ENCODE data around the gene RC3H2. TPM values are rescaled to one million over a fixed set of nuclear protein-coding genes. Genes with fewer than 3 reads are reported as not detected.
A peak's percentile ranks its signal among the peaks of the same experiment; 100 is the strongest.

The RC3H2 gene
- total RNA-seq, 3 donors from 2014 or later, result 32.0 to 56.3 (median 33.0) TPM

DNA sequence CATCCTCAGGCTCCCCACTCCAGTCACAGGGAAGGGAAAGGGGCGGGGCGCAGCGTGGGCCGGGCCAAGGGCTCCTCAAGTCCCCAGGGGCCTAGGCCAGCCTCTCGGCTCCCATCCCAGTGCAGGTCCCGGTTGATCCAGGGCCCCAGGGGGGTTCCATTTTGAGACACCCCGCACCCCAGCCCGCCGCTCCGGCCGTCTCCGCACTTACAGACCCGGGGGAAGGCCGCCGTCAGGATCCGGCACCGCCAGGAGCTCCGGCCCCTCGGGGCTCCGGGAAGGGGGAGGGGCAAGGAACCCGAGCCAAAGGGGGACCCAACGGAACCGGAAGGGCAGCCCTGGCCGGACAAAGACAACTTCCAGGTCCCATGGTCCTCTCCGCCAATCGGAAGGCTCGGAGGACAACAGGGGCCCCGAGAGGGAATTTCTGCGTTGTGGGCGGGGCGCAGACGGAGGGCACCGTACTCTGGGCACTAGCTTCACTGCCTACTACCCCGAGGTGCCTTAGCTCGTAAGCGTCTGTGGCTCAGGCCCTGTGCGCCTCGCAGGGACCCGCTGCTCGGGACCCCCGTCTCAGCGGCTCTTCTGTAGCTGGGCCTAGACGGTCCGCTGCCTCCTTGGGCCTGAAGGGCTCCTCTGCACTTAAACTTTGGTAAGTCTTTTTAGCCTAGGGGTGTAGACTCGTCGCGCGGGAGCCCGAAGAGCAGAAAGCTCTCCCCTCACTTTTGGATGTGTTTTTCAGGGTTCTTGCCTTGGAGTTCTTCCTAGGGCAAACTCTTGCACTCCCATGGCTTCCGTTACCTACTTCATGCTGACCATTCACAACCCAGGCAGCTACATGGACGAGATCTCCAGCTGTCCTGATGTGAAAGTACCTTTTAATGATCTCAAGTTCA is 26.3 kb upstream of the RC3H2 start, which contains the start of gene ZBTB26:
TSS of gene ZBTB26 (minus strand) at position 287 of the 896 bp plus-strand sequence. CDS start 11,578 bp downstream, outside the sequence.
- ATAC-seq, result peak; percentile 99
- Histone ChIP-seq H3K4me3 (peak within 1 kb of the TSS; percentile 47), H3K36me3 (ENCODE audit: low read depth) (no peaks in the 10 kb centered on the region), H3K9me3 (no peaks in the 10 kb centered on the region), H3K4me1 (ENCODE audit: low read depth) (peaks cover 22% of the 10 kb centered on the region)
- intact Hi-C loops (cut with DNase I, micrococcal nuclease), result no loop called here
- peak; percentile 94 to 96 (median 94) for DNase-seq
- TF ChIP-seq, protein P1, sequence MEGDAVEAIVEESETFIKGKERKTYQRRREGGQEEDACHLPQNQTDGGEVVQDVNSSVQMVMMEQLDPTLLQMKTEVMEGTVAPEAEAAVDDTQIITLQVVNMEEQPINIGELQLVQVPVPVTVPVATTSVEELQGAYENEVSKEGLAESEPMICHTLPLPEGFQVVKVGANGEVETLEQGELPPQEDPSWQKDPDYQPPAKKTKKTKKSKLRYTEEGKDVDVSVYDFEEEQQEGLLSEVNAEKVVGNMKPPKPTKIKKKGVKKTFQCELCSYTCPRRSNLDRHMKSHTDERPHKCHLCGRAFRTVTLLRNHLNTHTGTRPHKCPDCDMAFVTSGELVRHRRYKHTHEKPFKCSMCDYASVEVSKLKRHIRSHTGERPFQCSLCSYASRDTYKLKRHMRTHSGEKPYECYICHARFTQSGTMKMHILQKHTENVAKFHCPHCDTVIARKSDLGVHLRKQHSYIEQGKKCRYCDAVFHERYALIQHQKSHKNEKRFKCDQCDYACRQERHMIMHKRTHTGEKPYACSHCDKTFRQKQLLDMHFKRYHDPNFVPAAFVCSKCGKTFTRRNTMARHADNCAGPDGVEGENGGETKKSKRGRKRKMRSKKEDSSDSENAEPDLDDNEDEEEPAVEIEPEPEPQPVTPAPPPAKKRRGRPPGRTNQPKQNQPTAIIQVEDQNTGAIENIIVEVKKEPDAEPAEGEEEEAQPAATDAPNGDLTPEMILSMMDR (IDR thresholded peaks at IDR 0.05), result no peak

DNA sequence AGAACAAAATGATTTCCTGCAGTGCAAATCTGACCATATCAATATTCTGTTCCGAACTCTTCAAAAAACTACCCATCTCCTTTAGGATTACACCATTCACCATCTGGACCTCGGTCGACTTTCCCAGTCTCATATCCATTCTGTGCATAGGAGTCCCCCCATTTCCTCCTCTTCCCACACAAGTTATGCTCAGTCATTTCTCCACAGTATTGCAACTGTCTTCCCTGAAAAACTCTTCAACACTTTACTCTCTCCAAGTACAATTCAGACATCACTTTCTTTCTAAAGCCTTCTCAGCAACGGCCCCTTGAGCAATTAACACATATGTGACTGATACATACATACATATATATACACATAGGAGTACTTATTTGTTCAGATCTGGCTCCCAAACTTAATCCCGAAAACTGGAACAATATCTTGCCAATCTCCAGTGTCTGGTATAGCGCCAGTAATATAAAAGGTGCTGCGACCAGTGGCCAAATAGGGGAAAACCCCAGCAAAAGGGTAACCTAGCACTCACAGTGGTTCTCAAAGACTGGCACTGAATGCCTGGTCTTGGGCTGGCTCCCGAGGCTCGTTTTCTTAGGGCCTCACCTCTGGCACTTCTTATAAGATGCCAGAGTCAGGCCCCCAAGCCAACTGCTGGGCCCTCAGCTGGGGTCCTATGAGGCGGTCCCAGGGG is 25.5 kb upstream of the RC3H2 start:
- Histone ChIP-seq H3K4me3 (peak overlapping the region; percentile 47), H3K36me3 (ENCODE audit: low read depth) (no peaks in the 10 kb centered on the region), H3K9me3 (no peaks in the 10 kb centered on the region), H3K4me1 (ENCODE audit: low read depth) (peaks cover 22% of the 10 kb centered on the region)
- TF ChIP-seq, protein P1 (IDR thresholded peaks at IDR 0.05), result no peak
- intact Hi-C loops (cut with DNase I, micrococcal nuclease), result no loop called here
- ATAC-seq (no peak), DNase-seq (no peak)

DNA sequence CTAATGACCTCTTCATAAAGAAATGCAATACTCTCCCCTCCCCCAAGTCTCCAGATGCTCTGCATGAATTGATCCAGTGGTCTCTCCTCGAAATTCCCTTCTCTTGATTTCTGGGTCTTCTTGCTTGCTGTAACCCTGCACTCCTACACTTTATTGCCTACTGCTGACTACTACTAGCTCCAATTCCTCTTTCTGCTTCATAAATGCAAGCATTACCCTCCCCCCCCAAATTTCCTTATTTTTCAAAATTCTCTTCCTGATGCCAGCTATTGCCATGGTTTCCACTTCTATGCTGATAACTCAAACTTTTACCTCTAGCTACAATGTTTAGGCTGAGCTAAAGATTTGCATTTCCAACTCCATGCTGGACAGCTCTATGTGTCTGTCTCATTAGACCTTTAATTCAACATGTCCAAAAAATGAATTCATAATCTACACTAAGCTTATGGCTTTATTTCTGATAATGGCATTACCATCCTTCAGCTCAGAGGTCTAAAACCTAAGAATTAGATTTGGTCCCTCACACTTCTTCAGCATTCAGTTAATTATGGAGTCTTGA is 24.7 kb upstream of the RC3H2 start:
- Histone ChIP-seq H3K4me3 (no peak overlapping the region), H3K36me3 (ENCODE audit: low read depth) (no peaks in the 10 kb centered on the region), H3K9me3 (no peaks in the 10 kb centered on the region), H3K4me1 (ENCODE audit: low read depth) (peaks cover 22% of the 10 kb centered on the region)
- intact Hi-C loops (cut with DNase I, micrococcal nuclease), result no loop called here
- ATAC-seq (no peak), DNase-seq (no peak)
- TF ChIP-seq, protein P1 (IDR thresholded peaks at IDR 0.05), result no peak

DNA sequence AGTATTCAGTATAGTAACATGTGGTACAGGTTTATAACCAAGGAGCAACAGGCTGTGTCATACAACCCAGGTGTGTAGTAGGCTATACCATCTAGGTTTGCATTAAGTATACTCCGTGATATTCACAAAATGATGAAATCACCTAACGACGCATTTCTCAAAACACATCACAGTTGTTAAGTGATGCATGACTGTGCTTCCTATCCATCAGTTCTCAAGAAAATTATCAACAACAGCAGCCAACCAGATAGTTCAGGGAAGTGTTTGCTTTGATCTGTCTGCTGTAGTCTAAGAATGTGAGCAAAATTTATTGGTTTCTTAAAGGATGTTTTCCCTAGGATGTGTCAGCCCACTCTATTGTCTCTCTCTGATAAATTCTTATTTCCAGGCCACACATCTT is 18.8 kb upstream of the RC3H2 start:
- ATAC-seq, result no peak
- DNase-seq, result no peak
- intact Hi-C loops (cut with DNase I, micrococcal nuclease), result no loop called here
- TF ChIP-seq, protein P1 (IDR thresholded peaks at IDR 0.05), result no peak
- no peaks in the 10 kb centered on the region for H3K36me3 ChIP-seq (ENCODE audit: low read depth)
- H3K9me3 ChIP-seq, result no peaks in the 10 kb centered on the region
- no peak overlapping the region for H3K4me3 ChIP-seq
- no peaks in the 10 kb centered on the region for H3K4me1 ChIP-seq (ENCODE audit: low read depth)

DNA sequence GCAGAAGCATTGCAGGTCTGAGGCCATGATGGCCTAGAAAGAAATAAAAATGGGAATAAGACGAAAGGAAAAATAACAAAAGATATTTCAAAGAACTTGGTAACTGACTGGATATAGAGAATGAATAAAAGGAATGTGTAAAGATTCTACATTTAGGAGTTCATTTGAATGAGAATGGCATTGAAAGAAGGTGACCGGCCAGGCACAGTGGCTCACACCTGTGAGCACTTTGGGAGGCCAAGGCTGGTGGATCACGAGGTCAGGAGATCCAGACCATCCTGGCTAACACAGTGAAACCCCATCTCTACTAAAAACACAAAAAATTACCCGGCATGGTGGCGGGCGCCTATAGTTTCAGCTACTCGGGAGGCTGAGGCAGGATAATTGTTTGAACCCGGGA is 17.6 kb upstream of the RC3H2 start:
- intact Hi-C loops (cut with DNase I, micrococcal nuclease), result no loop called here
- Histone ChIP-seq H3K9me3 (no peaks in the 10 kb centered on the region), H3K4me1 (ENCODE audit: low read depth) (no peaks in the 10 kb centered on the region), H3K4me3 (no peak overlapping the region), H3K36me3 (ENCODE audit: low read depth) (no peaks in the 10 kb centered on the region)
- TF ChIP-seq, protein P1 (IDR thresholded peaks at IDR 0.05), result no peak
- ATAC-seq (no peak), DNase-seq (no peak)
